Activated naive CD4-positive, alpha-beta T cell treated with anti-CD3 and anti-CD28 coated beads, Interleukin-2, amount 50 U/mL, for 16 hours (primary cell): ENCODE results near the gene INO80B.

Source experiments
- DNase-seq: peaks from one replicate; pipeline ENCODE4 v3.0.0-alpha.2; 2020

The INO80B gene

GRCh38 chr2:74503506-74504475 lies 48.9 kb downstream of the INO80B start:
- DNase-seq = no peak

GRCh38 chr2:74504591-74504990 lies 49.7 kb downstream of the INO80B start:
- no peak for DNase-seq

- no peak for DNase-seq
Measured at GRCh38 chr2:74505448-74506246, 50.8 kb downstream of the INO80B start.

DNA sequence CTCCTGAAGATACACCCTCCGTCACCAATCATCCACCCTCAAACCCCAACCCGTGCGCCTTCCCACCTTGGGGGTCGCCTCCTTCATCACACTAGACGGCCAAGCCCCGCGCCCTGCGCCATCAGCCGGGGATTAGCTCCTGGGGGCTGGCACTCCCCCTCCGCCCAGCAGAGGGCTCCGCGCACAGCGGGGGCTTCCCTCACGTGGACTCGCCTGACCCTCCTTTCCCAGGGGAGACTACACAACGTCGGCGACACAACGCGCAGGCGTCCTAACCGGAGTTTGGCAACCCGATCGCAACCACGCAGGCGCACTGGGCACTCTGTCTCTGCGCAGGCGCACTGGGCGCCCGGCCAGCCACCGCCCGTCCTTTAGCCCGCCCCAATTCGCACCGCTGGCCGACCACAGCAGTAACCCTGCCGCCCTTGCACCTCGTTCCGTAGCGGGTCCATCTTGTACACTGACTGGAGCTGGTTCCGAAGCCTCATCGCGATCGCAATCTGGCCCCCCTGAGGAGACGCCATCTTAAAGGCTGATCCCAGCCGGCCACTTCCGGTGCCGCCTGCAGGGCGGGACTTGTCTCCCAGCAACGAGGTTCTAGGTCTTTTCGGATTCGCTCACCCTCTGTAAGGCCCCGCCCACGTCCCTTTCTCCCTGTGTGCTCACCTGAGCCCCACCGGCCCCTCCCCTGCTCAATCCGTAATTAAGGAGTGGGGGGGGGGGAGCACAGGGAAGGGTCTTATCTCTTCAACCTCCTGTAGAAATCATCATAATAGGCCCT lies 52.4 kb downstream of the INO80B start, which contains the start of gene PCGF1:
PCGF1 (minus strand) TSS at position 551 of the 781 bp plus-strand sequence; CDS start at position 524, 27 bp downstream.
- DNase-seq = peak; percentile 100
